NCI-H2227 treated with DMSO at 0.1 percent for 48 hours (cell line): Measurements from ENCODE around the gene ALPI.
"Not testable (repeated sequence)": the region's sequence is repeated elsewhere in the genome, so short reads cannot be mapped to it uniquely, and the experiment has no call there.

Source experiments
- DNase-seq: peaks from one replicate; lab custom pipeline; 2025; lab: John Stamatoyannopoulos, UW

The ALPI gene

GRCh38 chr2:232455426-232456255 is at the start of gene ALPI:
TSS of gene ALPI (plus strand) at chr2:232456153. CDS start at chr2:232456200, 47 bp downstream.
- DNase-seq: no peak

GRCh38 chr2:232406556-232407310 is 49.2 kb upstream of the ALPI start, which contains the start of gene ALPG:
TSS of gene ALPG (plus strand) at chr2:232406844. CDS start at chr2:232406895, 51 bp downstream.
- DNase-seq: no peak

- not testable (repeated sequence) for DNase-seq
These were observed 48.4 kb upstream of the ALPI start for GRCh38 chr2:232407428-232408150.

- not testable (repeated sequence) for DNase-seq
These were observed 47.7 kb upstream of the ALPI start for GRCh38 chr2:232408269-232408668.

GRCh38 chr2:232409617-232410016 is 46.3 kb upstream of the ALPI start:
- not testable (repeated sequence) for DNase-seq

- DNase-seq: no peak
These were observed 45.6 kb upstream of the ALPI start for GRCh38 chr2:232410238-232410900.

GRCh38 chr2:232411901-232412629 is 43.9 kb upstream of the ALPI start:
- DNase-seq: no peak

GRCh38 chr2:232412986-232413385 is 43.0 kb upstream of the ALPI start:
- no peak for DNase-seq

GRCh38 chr2:232415138-232415690 is 40.7 kb upstream of the ALPI start:
- no peak for DNase-seq

GRCh38 chr2:232415736-232416520 is 40.0 kb upstream of the ALPI start:
- no peak for DNase-seq

GRCh38 chr2:232416521-232417470 is 39.2 kb upstream of the ALPI start:
- no peak for DNase-seq

GRCh38 chr2:232417489-232417888 is 38.5 kb upstream of the ALPI start:
- DNase-seq: no peak

- DNase-seq: no peak
These were observed 37.9 kb upstream of the ALPI start for GRCh38 chr2:232418056-232418455.

- DNase-seq: peak; percentile 45
These were observed 37.3 kb upstream of the ALPI start for GRCh38 chr2:232418466-232419244.

GRCh38 chr2:232419245-232420072 is 36.5 kb upstream of the ALPI start:
- DNase-seq: no peak

GRCh38 chr2:232420073-232420454 is 35.9 kb upstream of the ALPI start:
- no peak for DNase-seq
